Measurements from ENCODE around the gene TLE6. TPM values are rescaled to one million over a fixed set of nuclear protein-coding genes. Genes with fewer than 3 reads are reported as not detected.

The TLE6 gene
- total RNA-seq, 1 donor from 2014 or later: 6.7 TPM

GRCh38 chr19:2976609-2977000, 759 bp upstream of the TLE6 start:
- intact Hi-C loops (cut with DNase I): no loop called here

GRCh38 chr19:2977746-2978138, 378 bp downstream of the TLE6 start:
- intact Hi-C loops (cut with DNase I): no loop called here
- Histone ChIP-seq H3K4me1 (peaks cover 58% of the 10 kb centered on the region), H3K9me3 (no peaks in the 10 kb centered on the region), H3K27me3 (no peaks in the 10 kb centered on the region), H3K4me3 (peak overlapping the region; percentile 57), H3K27ac (peak overlapping the region; percentile 51), H3K36me3 (no peaks in the 10 kb centered on the region)
- ATAC-seq: no peak
- no peak for TF ChIP-seq CTCF (IDR thresholded peaks at IDR 0.05)
- no peak for DNase-seq

More at GRCh38 chr19:2976609-2977000, 759 bp upstream of the TLE6 start:
- DNase-seq (no peak), ATAC-seq (no peak)
- no peak for TF ChIP-seq CTCF (IDR thresholded peaks at IDR 0.05)
- Histone ChIP-seq H3K9me3 (no peaks in the 10 kb centered on the region), H3K4me1 (peaks cover 64% of the 10 kb centered on the region), H3K27me3 (no peaks in the 10 kb centered on the region), H3K4me3 (peak overlapping the region; percentile 57), H3K36me3 (no peaks in the 10 kb centered on the region), H3K27ac (peak overlapping the region; percentile 66)

DNA sequence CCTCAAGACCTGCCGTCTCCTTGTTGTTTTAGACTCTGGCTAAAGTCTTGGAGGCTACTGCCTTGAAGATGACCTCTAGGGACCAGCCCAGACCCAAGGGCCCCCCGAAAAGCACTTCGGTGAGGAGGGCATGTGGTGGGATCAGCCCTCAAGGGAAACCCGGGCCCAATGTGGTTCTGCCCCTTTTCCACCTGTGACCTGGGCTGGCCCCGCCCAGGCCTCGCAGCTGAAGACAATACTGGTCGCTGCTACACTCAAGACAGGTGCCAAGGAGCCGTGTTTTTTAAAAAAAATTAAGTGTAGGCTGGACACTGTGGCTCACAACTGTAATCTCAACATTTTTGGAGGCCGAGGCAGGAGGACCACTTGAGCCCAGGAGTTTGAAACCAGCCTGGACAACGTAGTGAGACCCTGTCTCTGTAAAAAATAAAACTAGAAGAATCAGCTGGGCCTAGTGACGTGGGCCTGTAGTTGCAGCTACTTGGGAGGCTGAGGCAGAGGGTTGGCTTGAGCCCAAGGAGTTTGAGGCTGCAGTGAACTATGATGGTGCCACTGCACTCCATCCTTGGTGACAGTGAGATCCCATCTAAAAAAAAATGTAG, 903 bp downstream of the TLE6 start:
- DNase-seq: no peak
- H3K36me3 ChIP-seq: no peaks in the 10 kb centered on the region
- no peaks in the 10 kb centered on the region for H3K9me3 ChIP-seq
- no peak overlapping the region for H3K4me3 ChIP-seq
- intact Hi-C loops (cut with DNase I): no loop called here
- H3K27ac ChIP-seq: peak overlapping the region; percentile 51
- no peak for ATAC-seq
- H3K27me3 ChIP-seq: no peaks in the 10 kb centered on the region
- TF ChIP-seq CTCF (IDR thresholded peaks at IDR 0.05): no peak
- peaks cover 58% of the 10 kb centered on the region for H3K4me1 ChIP-seq

- H3K27me3 ChIP-seq: no peaks in the 10 kb centered on the region
- no peak overlapping the region for H3K4me3 ChIP-seq
- ATAC-seq (no peak), DNase-seq (no peak)
- H3K9me3 ChIP-seq: no peaks in the 10 kb centered on the region
- no peak for TF ChIP-seq CTCF (IDR thresholded peaks at IDR 0.05)
- intact Hi-C loops (cut with DNase I): no loop called here
- peak overlapping the region; percentile 51 for H3K27ac ChIP-seq
- peaks cover 60% of the 10 kb centered on the region for H3K4me1 ChIP-seq
- H3K36me3 ChIP-seq: no peaks in the 10 kb centered on the region
These were observed 1.4 kb downstream of the TLE6 start for GRCh38 chr19:2978772-2979171.

- no peaks in the 10 kb centered on the region for H3K36me3 ChIP-seq
- no peak for TF ChIP-seq CTCF (IDR thresholded peaks at IDR 0.05)
- peak overlapping the region; percentile 17 for H3K27ac ChIP-seq
- no peak overlapping the region for H3K4me3 ChIP-seq
- H3K27me3 ChIP-seq: no peaks in the 10 kb centered on the region
- ATAC-seq: no peak
- DNase-seq: no peak
- intact Hi-C loops (cut with DNase I): no loop called here
- peaks cover 35% of the 10 kb centered on the region for H3K4me1 ChIP-seq
- no peaks in the 10 kb centered on the region for H3K9me3 ChIP-seq
These were observed 4.5 kb downstream of the TLE6 start for GRCh38 chr19:2981898-2982297.

DNA sequence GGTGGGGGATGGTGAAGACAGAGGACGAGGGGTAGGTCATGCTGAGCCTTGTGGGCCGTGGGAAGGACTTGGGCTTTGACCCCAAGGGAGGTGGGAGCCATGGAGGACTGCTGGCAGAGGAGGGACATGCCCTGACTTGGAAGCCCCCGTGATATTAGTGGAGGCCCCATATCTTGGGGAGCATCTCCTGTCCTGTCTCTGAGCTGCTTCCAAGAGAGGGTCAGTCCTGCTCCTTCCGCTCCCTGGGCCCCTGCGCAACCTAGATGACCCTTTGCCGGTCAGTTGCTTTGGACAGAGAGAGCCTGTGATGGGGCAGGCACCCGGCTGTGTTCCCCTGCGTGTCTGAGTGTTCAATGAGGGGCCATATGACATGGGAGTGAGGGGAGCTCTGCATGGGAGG, 5.2 kb downstream of the TLE6 start:
- DNase-seq: no peak
- Histone ChIP-seq H3K4me1 (peaks cover 30% of the 10 kb centered on the region), H3K36me3 (no peaks in the 10 kb centered on the region), H3K9me3 (no peaks in the 10 kb centered on the region), H3K27ac (peak overlapping the region; percentile 84), H3K4me3 (no peak overlapping the region), H3K27me3 (no peaks in the 10 kb centered on the region)
- TF ChIP-seq CTCF (IDR thresholded peaks at IDR 0.05): no peak
- no peak for ATAC-seq
- intact Hi-C loops (cut with DNase I): no loop called here

Data from upper lobe of right lung (tissue), 1 donor.